Activated naive CD8-positive, alpha-beta T cell (primary cell): ENCODE data around the gene ZNF280C.
"Not testable (repeated sequence)": the region's sequence is repeated elsewhere in the genome, so short reads cannot be mapped to it uniquely, and the experiment has no call there.

ENCODE experiments used
- H3K27ac Mint-ChIP-seq: one replicate; pipeline ENCODE4 v1.8.0; 2021; ENCODE audit warnings: mixed read lengths
- H3K27me3 Mint-ChIP-seq: one replicate; pipeline ENCODE4 v1.8.0; 2021; ENCODE audit warnings: mixed read lengths
- H3K36me3 Mint-ChIP-seq: one replicate; pipeline ENCODE4 v1.8.0; 2021; ENCODE audit warnings: mixed read lengths
- H3K4me1 Mint-ChIP-seq: one replicate; pipeline ENCODE4 v1.8.0; 2021; ENCODE audit warnings: low read depth, mixed read lengths
- H3K4me3 Mint-ChIP-seq: one replicate; pipeline ENCODE4 v1.8.0; 2021; ENCODE audit warnings: mild to moderate bottlenecking, mixed read lengths
- H3K9me3 Mint-ChIP-seq: one replicate; pipeline ENCODE4 v1.8.0; 2021; ENCODE audit warnings: low read depth, mixed read lengths

ZNF280C gene

DNA sequence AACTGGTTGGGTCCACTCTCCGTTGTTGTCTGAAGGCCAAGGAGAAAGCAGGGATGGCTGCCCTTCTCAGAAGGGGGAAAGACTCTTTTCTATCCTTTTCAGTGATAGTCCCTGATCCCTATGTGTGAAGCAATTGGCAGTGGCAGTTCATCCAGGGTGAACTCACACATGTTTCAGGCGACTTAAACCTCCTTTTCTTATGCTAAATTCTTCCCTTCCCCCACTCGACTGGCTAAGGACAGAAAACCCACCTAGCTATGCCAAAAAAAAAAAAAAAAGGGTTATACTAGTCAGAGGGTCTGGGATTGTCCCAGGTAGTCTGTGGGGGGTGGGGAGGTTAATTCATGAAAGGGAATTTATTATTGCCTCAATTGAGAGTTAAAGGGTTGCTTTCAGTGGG is 12.2 kb upstream of the ZNF280C start:
- no peaks in the 10 kb centered on the region for H3K27me3 Mint-ChIP-seq
- H3K36me3 Mint-ChIP-seq: no peaks in the 10 kb centered on the region
- H3K27ac Mint-ChIP-seq: no peak overlapping the region
- H3K9me3 Mint-ChIP-seq: no peaks in the 10 kb centered on the region
- no peak overlapping the region for H3K4me3 Mint-ChIP-seq
- no peaks in the 10 kb centered on the region for H3K4me1 Mint-ChIP-seq

DNA sequence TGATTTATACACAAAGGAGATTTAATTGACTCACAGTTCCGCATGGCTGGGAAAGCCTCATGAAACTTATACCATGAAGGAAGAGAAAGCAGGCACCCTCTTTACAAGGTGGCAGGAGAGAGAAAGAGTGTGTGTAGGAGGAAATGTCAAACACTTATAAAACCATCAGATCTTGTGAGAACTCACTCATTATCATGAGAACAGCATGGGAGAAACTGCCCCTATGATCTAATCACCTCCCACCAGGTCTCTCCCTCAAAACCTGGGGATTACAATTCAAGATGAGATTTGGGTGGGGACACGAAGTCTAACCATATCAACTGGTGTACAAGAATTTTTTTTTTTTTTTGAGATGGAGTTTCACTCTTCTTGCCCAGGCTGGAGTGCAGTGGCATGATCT is 3.6 kb upstream of the ZNF280C start:
- H3K4me1 Mint-ChIP-seq, H3K27me3 Mint-ChIP-seq, H3K9me3 Mint-ChIP-seq, H3K36me3 Mint-ChIP-seq, H3K27ac Mint-ChIP-seq, H3K4me3 Mint-ChIP-seq: not testable (repeated sequence)

DNA sequence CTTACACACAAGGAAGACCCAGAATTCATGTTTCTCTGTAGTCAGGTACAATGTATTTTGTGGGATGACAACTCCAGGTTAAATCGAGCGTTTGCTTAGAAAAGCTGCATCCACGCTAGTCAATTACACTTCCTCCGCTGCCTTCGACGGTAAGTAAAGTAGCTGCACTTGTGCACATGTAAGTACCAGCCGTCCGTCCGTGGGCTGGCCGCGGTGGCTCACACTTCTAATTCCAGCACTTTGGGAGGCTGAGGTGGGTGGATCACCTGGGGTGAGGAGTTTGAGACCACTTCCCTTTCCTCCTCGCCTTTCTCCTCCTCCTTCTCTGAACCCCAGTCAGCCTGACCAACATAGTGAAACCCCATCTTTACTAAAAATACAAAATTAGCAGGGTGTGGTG is 692 bp upstream of the ZNF280C start:
- H3K36me3 Mint-ChIP-seq, H3K27ac Mint-ChIP-seq, H3K9me3 Mint-ChIP-seq, H3K4me3 Mint-ChIP-seq, H3K27me3 Mint-ChIP-seq: not testable (repeated sequence)
- H3K4me1 Mint-ChIP-seq: peaks cover 13% of the 10 kb centered on the region

DNA sequence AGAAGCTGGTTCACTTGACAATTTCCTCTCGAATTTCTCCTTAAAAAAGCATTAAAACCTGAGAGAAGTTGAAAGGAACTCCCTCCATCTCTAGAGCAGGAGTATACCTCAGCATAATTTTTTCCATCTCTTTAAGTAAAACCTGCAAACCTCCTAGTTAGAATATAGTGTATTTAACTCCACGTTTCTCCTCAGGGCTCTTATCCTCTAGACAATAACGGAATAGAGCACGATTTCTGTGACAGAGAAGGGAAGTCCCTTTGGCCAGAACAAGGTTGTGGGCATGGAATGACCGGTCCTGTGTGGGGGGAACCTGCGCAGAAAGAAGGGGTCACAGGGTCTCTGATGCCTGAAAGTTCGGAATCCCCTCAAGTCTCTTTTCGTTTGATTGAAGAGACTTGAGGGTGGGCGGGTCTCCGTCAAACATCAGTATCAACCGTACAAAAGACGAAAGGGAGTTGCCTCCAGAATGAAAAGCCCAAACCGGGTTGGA is 697 bp downstream of the ZNF280C start:
- no peaks in the 10 kb centered on the region for H3K9me3 Mint-ChIP-seq
- no peaks in the 10 kb centered on the region for H3K27me3 Mint-ChIP-seq
- peak overlapping the region; percentile 89 for H3K27ac Mint-ChIP-seq
- H3K4me3 Mint-ChIP-seq: peak overlapping the region; percentile 92
- H3K36me3 Mint-ChIP-seq: no peaks in the 10 kb centered on the region
- peaks cover 13% of the 10 kb centered on the region for H3K4me1 Mint-ChIP-seq

DNA sequence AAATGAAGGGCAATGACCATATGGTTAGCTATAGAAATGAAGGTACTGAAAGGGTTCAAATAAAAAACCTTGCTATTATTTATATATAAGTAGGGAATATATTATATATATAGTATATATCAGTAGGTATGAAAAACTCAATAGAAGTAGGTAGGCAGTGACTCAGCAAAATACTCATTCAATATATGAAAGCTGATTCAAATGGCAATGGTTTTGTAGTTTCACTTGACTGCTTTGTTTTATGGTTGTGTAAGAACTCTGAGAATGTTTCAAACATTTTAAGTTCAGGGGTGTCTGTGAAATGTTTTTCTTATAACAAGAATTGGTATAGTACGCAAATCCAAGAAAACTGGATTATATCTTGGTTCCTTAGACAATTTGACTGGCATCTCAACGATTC is 4.1 kb downstream of the ZNF280C start:
- Mint-ChIP-seq H3K27ac (no peak overlapping the region), H3K4me3 (no peak overlapping the region), H3K27me3 (no peaks in the 10 kb centered on the region), H3K9me3 (no peaks in the 10 kb centered on the region), H3K36me3 (peaks cover 2% of the 10 kb centered on the region), H3K4me1 (peaks cover 13% of the 10 kb centered on the region)

DNA sequence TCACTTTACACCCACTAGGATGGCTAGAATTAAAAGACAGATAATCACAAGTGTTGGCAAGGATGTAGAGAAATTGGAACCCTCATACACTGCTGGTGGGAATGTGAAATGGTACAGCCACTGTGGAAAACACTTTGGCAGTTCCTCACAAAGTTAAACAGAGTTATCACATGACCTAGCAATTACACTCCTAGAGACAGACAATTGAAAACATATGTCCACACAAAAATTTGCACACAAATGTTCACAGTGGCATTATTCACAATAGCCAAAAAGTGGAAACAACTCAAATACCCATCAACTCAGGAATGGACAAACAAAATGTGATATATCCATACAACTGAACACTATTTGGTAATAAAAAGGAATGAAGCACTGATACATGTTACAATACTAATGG is 5.7 kb downstream of the ZNF280C start:
- Mint-ChIP-seq H3K9me3 (no peaks in the 10 kb centered on the region), H3K4me1 (peaks cover 13% of the 10 kb centered on the region), H3K36me3 (peaks cover 3% of the 10 kb centered on the region), H3K4me3 (no peak overlapping the region), H3K27me3 (no peaks in the 10 kb centered on the region), H3K27ac (no peak overlapping the region)

DNA sequence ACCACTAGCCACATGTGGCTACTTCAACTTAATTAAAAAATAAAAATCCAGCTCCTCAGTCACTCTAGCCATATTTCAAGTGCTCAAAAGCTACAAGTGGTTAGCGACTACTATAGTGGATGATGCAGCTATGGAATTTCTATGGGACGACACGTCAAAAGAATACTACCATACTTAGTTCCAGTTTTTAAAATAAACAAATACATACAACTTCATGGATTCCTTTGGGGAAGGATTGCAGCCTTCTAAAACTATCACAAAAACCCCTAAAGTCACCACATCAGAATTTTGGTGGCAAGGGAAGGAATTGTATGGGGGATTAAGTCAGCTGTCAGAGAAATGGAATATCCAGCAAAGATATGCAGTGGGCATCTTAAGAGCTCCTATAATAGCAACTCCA is 6.5 kb downstream of the ZNF280C start:
- Mint-ChIP-seq H3K4me1 (peaks cover 10% of the 10 kb centered on the region), H3K36me3 (peaks cover 3% of the 10 kb centered on the region), H3K9me3 (no peaks in the 10 kb centered on the region), H3K4me3 (no peak overlapping the region), H3K27ac (no peak overlapping the region), H3K27me3 (no peaks in the 10 kb centered on the region)

DNA sequence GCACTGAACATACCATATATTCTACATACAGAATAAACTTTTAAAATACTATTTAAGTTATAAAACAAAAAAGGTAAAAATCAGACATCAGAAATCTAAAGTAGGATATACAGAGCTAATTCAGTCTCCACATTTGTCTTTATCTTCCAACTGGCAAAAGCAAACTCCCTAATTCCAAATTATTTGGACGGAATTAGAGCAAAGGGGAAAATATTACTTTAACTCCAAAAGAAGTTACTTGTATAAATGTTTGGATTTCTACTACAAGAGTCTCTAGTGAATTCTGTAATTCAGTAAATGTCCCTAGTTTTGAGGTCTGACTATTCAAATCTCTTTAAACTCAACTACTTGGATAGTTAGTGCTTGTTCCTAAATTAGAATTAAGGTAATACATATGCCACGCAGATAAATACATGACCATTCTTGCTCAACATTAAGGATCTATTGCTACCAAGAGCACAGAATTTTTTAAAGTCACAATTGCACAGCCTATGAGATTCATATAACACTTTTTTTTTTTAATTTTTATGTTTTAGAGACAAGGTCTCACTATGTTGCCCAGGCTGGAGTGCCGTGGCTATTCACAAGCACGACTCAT is 7.3 kb downstream of the ZNF280C start:
- H3K36me3 Mint-ChIP-seq: peaks cover 3% of the 10 kb centered on the region

DNA sequence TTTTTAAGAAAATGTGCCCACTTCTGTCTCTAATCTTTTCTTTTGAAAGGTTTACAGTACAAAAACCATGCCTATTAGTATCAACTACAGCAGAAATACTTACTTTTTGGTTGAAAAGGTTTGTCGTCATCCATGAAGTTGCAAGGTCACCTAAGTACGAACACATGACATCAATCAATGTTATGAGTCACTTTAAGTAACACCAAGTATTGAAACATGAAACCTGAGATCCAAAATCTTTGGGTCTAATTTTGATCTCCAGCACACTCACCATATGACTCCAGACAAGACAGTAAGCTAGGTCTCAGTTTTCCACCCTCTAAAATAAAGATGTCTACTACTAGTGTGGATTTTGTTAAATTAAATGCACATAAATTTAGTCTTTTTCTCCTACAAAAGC is 8.4 kb downstream of the ZNF280C start:
- Mint-ChIP-seq H3K4me3 (no peak overlapping the region), H3K36me3 (peaks cover 3% of the 10 kb centered on the region), H3K9me3 (no peaks in the 10 kb centered on the region), H3K27ac (no peak overlapping the region), H3K4me1 (peaks cover 4% of the 10 kb centered on the region), H3K27me3 (no peaks in the 10 kb centered on the region)

More for the DNA sequence above, 7.3 kb downstream of the ZNF280C start:
- Mint-ChIP-seq H3K27ac (no peak overlapping the region), H3K4me3 (no peak overlapping the region), H3K4me1 (peaks cover 9% of the 10 kb centered on the region), H3K9me3 (no peaks in the 10 kb centered on the region), H3K27me3 (no peaks in the 10 kb centered on the region)

DNA sequence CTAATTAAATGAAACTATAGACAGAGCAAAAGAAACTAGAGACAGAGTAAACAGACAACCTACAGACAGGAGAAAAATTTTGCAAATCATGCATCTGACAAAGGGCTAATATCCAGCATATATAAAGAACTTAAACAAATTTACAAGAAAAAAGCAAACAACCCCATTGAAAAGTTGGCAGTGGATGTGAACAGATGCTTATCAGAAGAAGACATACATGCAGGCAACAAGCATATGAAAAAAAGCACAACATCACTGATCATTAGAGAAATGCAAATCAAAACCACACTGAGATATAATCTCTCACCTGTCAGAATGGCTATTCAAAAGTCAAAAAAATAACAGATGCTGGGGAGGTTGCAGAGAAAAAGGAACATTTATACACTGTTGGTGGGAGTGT is 14.8 kb downstream of the ZNF280C start:
- no peak overlapping the region for H3K4me3 Mint-ChIP-seq
- no peaks in the 10 kb centered on the region for H3K27me3 Mint-ChIP-seq
- peaks cover 13% of the 10 kb centered on the region for H3K36me3 Mint-ChIP-seq
- H3K9me3 Mint-ChIP-seq: no peaks in the 10 kb centered on the region
- no peak overlapping the region for H3K27ac Mint-ChIP-seq
- peaks cover 28% of the 10 kb centered on the region for H3K4me1 Mint-ChIP-seq

DNA sequence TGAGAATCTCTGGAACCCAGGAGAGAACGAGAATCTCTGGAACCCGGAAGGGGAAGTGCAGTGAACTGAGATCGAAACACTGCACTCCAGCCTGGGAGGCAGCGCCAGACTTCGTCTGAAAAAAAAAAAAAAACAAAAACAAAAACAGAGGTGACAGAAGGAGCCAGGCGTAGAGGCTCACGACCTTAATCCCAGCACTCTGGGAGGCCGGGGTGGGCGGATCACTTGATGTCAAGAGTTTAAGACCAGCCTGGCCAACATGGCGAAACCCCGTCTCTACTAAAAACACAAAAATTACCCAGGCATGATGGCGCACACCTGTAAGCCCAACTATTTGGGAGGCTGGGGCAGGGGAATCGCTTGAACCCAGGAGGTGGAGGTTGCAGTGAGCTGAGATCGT is 17.0 kb downstream of the ZNF280C start:
- H3K27me3 Mint-ChIP-seq: no peaks in the 10 kb centered on the region
- H3K4me3 Mint-ChIP-seq: no peak overlapping the region
- peaks cover 28% of the 10 kb centered on the region for H3K4me1 Mint-ChIP-seq

DNA sequence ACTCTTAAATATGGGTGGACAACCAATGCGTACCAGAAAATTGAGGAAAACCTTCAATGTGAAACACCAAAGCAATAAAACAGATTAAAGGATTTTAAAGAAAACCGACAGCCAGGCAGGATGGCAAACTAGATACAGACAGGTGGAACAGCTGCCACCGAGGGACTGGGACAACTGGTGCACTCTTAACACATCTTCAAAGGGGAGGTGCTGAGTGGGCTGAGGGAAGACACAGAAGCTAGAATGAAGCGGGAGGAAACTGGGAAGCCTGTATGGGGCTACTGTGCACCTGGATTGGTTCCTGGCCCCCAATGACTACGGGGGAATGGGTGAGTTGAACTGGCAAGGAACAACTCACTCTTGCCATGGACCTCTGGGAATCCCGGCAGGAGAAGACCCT is 20.7 kb downstream of the ZNF280C start:
- H3K27ac Mint-ChIP-seq: no peak overlapping the region
- H3K4me3 Mint-ChIP-seq: no peak overlapping the region
- H3K4me1 Mint-ChIP-seq: peaks cover 13% of the 10 kb centered on the region
- no peaks in the 10 kb centered on the region for H3K27me3 Mint-ChIP-seq
- H3K36me3 Mint-ChIP-seq: peaks cover 2% of the 10 kb centered on the region
- H3K9me3 Mint-ChIP-seq: no peaks in the 10 kb centered on the region

More for the DNA sequence above, 17.0 kb downstream of the ZNF280C start:
- Mint-ChIP-seq H3K9me3 (no peaks in the 10 kb centered on the region), H3K36me3 (peaks cover 12% of the 10 kb centered on the region), H3K27ac (no peak overlapping the region)

DNA sequence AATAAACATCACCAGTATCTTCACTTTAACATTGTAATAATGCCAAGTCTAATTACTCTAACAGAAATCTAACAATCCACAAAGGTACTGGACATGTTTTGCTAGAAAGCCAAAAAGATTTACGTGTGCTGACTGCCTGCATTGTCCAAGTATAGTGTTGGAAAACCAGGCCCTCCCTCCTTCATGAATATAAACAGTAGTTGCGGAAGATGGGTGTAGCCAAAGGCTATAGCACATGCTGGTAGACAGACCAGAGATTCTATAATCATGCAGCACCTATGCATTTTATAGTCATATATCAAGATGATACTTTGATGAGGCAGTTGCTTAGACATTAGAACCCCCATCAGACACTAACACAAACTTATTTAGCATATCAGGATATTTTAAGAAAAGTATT is 22.6 kb downstream of the ZNF280C start:
- H3K9me3 Mint-ChIP-seq: no peaks in the 10 kb centered on the region
- H3K27me3 Mint-ChIP-seq: no peaks in the 10 kb centered on the region
- H3K36me3 Mint-ChIP-seq: peaks cover 2% of the 10 kb centered on the region
- peaks cover 10% of the 10 kb centered on the region for H3K4me1 Mint-ChIP-seq
- H3K4me3 Mint-ChIP-seq: no peak overlapping the region
- H3K27ac Mint-ChIP-seq: no peak overlapping the region

DNA sequence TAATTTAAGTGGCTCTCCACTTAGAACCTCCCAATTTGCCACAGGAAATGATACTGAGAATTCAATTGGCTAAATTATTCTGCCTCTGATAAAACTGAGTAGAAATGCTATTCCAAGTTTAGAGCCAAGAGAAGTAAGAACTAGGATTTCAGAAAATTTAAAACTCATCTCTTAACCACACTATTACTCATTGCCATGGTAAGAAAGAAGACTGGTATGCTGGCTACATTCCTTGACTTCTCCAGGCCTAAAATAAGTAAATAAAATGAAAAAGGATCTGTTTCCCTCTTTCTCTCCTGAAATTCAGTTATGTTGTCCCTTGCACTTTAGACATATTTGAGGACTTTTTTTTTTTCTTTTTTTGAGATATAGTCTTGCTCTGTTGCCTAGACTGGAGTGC is 23.3 kb downstream of the ZNF280C start:
- H3K36me3 Mint-ChIP-seq: peaks cover 2% of the 10 kb centered on the region
- H3K4me1 Mint-ChIP-seq: peaks cover 9% of the 10 kb centered on the region
- H3K27ac Mint-ChIP-seq: no peak overlapping the region
- no peaks in the 10 kb centered on the region for H3K27me3 Mint-ChIP-seq
- H3K4me3 Mint-ChIP-seq: no peak overlapping the region
- H3K9me3 Mint-ChIP-seq: no peaks in the 10 kb centered on the region

DNA sequence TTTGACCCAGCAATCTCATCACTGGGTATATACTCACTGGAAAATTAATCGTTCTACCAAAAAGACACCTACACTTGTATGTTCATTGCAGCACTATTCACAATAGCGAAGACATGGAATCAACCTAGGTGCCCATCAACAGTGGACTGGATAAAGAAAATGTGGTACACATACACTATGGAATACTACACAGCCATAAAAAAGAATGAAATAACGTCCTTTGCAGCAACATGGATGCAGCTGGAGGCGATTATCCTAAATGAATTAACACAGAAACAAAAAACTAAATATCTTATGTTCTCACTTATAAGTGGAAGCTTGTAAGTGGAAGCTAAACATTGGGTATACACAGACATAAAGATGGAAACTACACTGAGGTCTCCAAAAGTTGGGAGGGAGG is 37.5 kb downstream of the ZNF280C start:
- H3K4me1 Mint-ChIP-seq, H3K27ac Mint-ChIP-seq, H3K4me3 Mint-ChIP-seq, H3K36me3 Mint-ChIP-seq, H3K27me3 Mint-ChIP-seq, H3K9me3 Mint-ChIP-seq: not testable (repeated sequence)

DNA sequence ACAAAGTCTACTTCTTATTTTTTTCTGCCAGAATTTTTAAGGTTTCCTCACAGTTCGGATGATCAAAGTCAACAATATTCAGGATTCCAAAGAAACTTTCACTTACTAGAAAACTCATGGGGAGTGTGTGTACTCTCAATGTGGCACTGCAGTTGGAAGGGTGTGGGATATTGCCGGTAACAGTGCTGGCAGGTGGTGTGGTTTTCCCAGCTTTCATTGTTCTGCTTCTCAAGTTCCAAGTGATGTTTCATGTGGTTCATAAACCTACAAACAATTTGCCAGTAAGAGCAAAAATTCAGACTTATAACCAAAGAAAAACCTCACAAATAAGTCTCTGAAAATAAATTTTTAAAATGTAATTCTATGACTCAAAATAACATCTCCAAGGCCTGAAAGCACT is 39.8 kb downstream of the ZNF280C start:
- H3K9me3 Mint-ChIP-seq: no peaks in the 10 kb centered on the region
- H3K27me3 Mint-ChIP-seq: no peaks in the 10 kb centered on the region
- no peaks in the 10 kb centered on the region for H3K4me1 Mint-ChIP-seq
- peaks cover 6% of the 10 kb centered on the region for H3K36me3 Mint-ChIP-seq
- no peak overlapping the region for H3K27ac Mint-ChIP-seq
- no peak overlapping the region for H3K4me3 Mint-ChIP-seq
